DOHH2 (cell line): ENCODE measurements around the gene DYRK2.

Source experiments
- EZH2phosphoT487 ChIP-seq: fragments of 200-600 bp; sonication (generic); IDR thresholded peaks from 2 replicates; pipeline ENCODE4 v1.6.1; 2017; ENCODE audit warnings: borderline replicate concordance, mild to moderate bottlenecking, antibody characterized with exemption, low read length, moderate library complexity, mixed read lengths
- TF ChIP-seq, protein P1 (sequence below): fragments of 200-600 bp; sonication (generic); IDR thresholded peaks from one replicate; pipeline ENCODE4 v1.5.1; 2014; ENCODE audit warnings: antibody characterized with exemption, mild to moderate bottlenecking, low read depth, low read length; ENCODE audit not compliant: poor library complexity, severe bottlenecking

DNA sequence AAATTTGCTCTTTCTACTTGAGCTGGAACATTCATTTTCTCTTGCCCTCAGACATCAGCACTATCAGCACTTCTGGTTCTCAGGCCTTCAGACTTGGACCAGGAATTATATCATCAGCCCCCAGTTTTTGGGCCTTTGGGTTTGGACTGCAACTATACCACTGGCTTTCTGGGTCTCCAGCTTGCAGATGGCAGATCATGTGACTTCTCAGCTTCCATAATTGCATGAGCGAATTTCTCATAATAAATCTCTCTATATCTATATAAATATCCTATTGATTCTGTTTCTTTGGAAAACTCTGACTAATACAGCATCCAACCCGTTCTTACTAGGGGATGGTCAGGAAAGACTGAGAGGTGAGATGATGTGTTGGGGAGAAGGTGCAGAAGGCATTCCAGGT is 22.4 kb upstream of the DYRK2 start:
- TF ChIP-seq, protein P1, sequence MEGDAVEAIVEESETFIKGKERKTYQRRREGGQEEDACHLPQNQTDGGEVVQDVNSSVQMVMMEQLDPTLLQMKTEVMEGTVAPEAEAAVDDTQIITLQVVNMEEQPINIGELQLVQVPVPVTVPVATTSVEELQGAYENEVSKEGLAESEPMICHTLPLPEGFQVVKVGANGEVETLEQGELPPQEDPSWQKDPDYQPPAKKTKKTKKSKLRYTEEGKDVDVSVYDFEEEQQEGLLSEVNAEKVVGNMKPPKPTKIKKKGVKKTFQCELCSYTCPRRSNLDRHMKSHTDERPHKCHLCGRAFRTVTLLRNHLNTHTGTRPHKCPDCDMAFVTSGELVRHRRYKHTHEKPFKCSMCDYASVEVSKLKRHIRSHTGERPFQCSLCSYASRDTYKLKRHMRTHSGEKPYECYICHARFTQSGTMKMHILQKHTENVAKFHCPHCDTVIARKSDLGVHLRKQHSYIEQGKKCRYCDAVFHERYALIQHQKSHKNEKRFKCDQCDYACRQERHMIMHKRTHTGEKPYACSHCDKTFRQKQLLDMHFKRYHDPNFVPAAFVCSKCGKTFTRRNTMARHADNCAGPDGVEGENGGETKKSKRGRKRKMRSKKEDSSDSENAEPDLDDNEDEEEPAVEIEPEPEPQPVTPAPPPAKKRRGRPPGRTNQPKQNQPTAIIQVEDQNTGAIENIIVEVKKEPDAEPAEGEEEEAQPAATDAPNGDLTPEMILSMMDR: no peak
- no peak for TF ChIP-seq EZH2phosphoT487
